Measurements from ENCODE around the gene RPUSD4.

RPUSD4 gene

GRCh38 chr11:126182787-126183445 lies 28.5 kb downstream of the RPUSD4 start:
- no peak for DNase-seq (ENCODE audit: low read depth)

GRCh38 chr11:126181939-126182730 lies 29.3 kb downstream of the RPUSD4 start:
- no peak for DNase-seq (ENCODE audit: low read depth)

GRCh38 chr11:126176853-126177470 lies 34.5 kb downstream of the RPUSD4 start:
- no peak for DNase-seq (ENCODE audit: low read depth)

GRCh38 chr11:126175393-126175792 lies 36.1 kb downstream of the RPUSD4 start:
- no peak for DNase-seq (ENCODE audit: low read depth)

- DNase-seq (ENCODE audit: low read depth), result no peak
Measured at GRCh38 chr11:126174816-126175215, 36.6 kb downstream of the RPUSD4 start.

- no peak for DNase-seq (ENCODE audit: low read depth)
Measured at GRCh38 chr11:126173257-126173656, 38.2 kb downstream of the RPUSD4 start.

GRCh38 chr11:126172596-126173038 lies 38.8 kb downstream of the RPUSD4 start:
- DNase-seq (ENCODE audit: low read depth), result no peak

GRCh38 chr11:126169291-126169690 lies 42.2 kb downstream of the RPUSD4 start:
- no peak for DNase-seq (ENCODE audit: low read depth)

- no peak for DNase-seq (ENCODE audit: low read depth)
Measured at GRCh38 chr11:126167488-126167887, 44.0 kb downstream of the RPUSD4 start.

- DNase-seq (ENCODE audit: low read depth), result no peak
Measured at GRCh38 chr11:126166413-126166812, 45.0 kb downstream of the RPUSD4 start.

- DNase-seq (ENCODE audit: low read depth), result no peak
Measured at GRCh38 chr11:126165757-126166156, 45.7 kb downstream of the RPUSD4 start.

GRCh38 chr11:126165311-126165720 lies 46.1 kb downstream of the RPUSD4 start:
- no peak for DNase-seq (ENCODE audit: low read depth)

GRCh38 chr11:126164781-126165180 lies 46.7 kb downstream of the RPUSD4 start:
- no peak for DNase-seq (ENCODE audit: low read depth)

- no peak for DNase-seq (ENCODE audit: low read depth)
Measured at GRCh38 chr11:126163779-126164178, 47.7 kb downstream of the RPUSD4 start.

- no peak for DNase-seq (ENCODE audit: low read depth)
Measured at GRCh38 chr11:126163074-126163700, 48.3 kb downstream of the RPUSD4 start.

- no peak for DNase-seq (ENCODE audit: low read depth)
Measured at GRCh38 chr11:126162306-126163030, 49.0 kb downstream of the RPUSD4 start.

- no peak for DNase-seq (ENCODE audit: low read depth)
Measured at GRCh38 chr11:126161023-126161391, 50.4 kb downstream of the RPUSD4 start.

- DNase-seq (ENCODE audit: low read depth), result no peak
Measured at GRCh38 chr11:126160345-126161022, 51.0 kb downstream of the RPUSD4 start.

GRCh38 chr11:126159719-126160344 lies 51.6 kb downstream of the RPUSD4 start:
- DNase-seq (ENCODE audit: low read depth), result no peak

GRCh38 chr11:126158054-126158791 lies 53.2 kb downstream of the RPUSD4 start:
- DNase-seq (ENCODE audit: low read depth), result no peak

All from stimulated activated CD8-positive, alpha-beta memory T cell treated with anti-CD3 and anti-CD28 coated beads, Interleukin-15, amount 100 ng/mL, for 24 hours (primary cell).